HepG2 (cell line): ENCODE results near the gene FNDC3B.

Experiments used
- ARNTL ChIP-seq: sonication (generic); formaldehyde crosslinking; IDR thresholded peaks from 2 replicates; pipeline ENCODE4 v1.4.0; 2020; ENCODE audit warnings: mild to moderate bottlenecking, missing genetic modification reagents
- CTCF ChIP-seq: sonication (generic); formaldehyde crosslinking; IDR thresholded peaks from 2 replicates; pipeline ENCODE4 v1.5.0; 2020; ENCODE audit warnings: mild to moderate bottlenecking, missing genetic modification reagents, moderate library complexity
- KLF9 ChIP-seq: IDR thresholded peaks from 2 replicates; pipeline ENCODE4 v1.6.1; 2016; ENCODE audit warnings: low read depth
- MAX ChIP-seq: IDR thresholded peaks from 2 replicates; pipeline ENCODE4 v1.6.1; 2012; ENCODE audit warnings: inconsistent platforms
- PAXIP1 ChIP-seq: sonication (generic); formaldehyde crosslinking; conservative IDR thresholded peaks from 2 replicates; pipeline ENCODE4 v1.4.0; 2020; ENCODE audit warnings: mild to moderate bottlenecking, missing genetic modification reagents, moderate library complexity
- POLR2A ChIP-seq, 2 experiments: IDR thresholded peaks; 2 replicates each; pipeline ENCODE4 v1.6.1; 2011; ENCODE audit warnings: low read depth in 2 of 2, low read length in 2 of 2, mild to moderate bottlenecking in 1 of 2, moderate library complexity in 1 of 2; ENCODE audit not compliant: insufficient read depth in 1 of 2
- POLR2AphosphoS2 ChIP-seq: IDR thresholded peaks from 2 replicates; pipeline ENCODE4 v1.6.1; 2011; ENCODE audit warnings: low read depth, low read length, improper control_type of control experiment
- RAD21 ChIP-seq: fragments of 450-650 bp; formaldehyde crosslinking; IDR thresholded peaks from 2 replicates; pipeline ENCODE4 v1.5.0; 2020; ENCODE audit warnings: mild to moderate bottlenecking
- ZNF331 ChIP-seq: sonication (generic); formaldehyde crosslinking; IDR thresholded peaks from 2 replicates; pipeline ENCODE4 v1.4.0; 2020; ENCODE audit warnings: missing genetic modification reagents

DNA sequence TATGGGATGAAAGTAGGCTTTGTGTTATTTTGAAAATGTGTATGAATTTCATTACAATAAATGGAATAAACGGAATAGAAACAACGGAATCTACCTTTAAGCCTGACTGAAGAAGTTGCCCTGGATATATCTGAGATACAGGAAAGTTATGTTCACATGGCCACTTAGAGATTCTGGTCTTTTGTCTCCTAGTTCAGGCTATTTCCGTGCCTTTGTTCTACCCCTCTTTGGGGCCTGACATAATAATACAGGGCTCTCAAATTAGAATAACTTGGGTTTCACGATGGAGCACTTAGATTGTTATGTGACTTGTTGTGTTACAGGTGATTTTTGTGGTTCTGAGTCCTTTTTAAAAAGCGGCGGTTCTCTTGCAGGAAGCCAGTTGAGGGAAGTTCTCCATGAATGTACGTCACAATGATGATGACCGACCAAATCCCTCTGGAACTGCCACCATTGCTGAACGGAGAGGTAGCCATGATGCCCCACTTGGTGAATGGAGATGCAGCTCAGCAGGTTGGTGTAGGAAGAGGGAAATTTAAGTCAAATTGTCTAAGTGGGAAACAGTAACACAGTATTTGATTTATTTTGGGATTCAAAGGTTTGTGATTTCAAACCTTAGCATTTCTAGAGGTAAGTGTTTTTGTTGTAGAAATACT lies 72.8 kb downstream of the FNDC3B start:
- TF ChIP-seq RAD21 (CRISPR knock-in tag) (no peak), POLR2A (IDR thresholded peaks at IDR 0.05; ENCODE audit: insufficient read depth in 1 of 2, low read depth in 2 of 2, low read length in 2 of 2) (no peak), PAXIP1 (CRISPR knock-in tag) (no peak), KLF9 (CRISPR knock-in tag) (no peak), POLR2AphosphoS2 (no peak), ZNF331 (no peak), ARNTL (CRISPR knock-in tag) (no peak), MAX (no peak), CTCF (CRISPR knock-in tag) (no peak)
